Effector memory CD4-positive, alpha-beta T cell (primary cell): ENCODE data around the gene NUAK1.

ENCODE experiments used
- DNase-seq, 3 donors: peaks; one replicate each; pipeline ENCODE4 v3.0.0-alpha.2; 2020
- H3K27ac ChIP-seq: 2 replicates; pipeline ENCODE4 v1.7.0; 2013; ENCODE audit warnings: mild to moderate bottlenecking, low read length, moderate library complexity; ENCODE audit not compliant: insufficient read depth, poor library complexity, severe bottlenecking
- H3K27me3 ChIP-seq: replicated peaks from 2 replicates; pipeline ENCODE4 v1.7.0; 2013; ENCODE audit warnings: mild to moderate bottlenecking, low read length; ENCODE audit not compliant: insufficient read depth, control insufficient read depth, poor library complexity, severe bottlenecking
- H3K36me3 ChIP-seq: 2 replicates; pipeline ENCODE4 v1.7.0; 2013; ENCODE audit warnings: mild to moderate bottlenecking, low read length, moderate library complexity; ENCODE audit not compliant: control insufficient read depth, insufficient read depth
- H3K4me1 ChIP-seq: 2 replicates; pipeline ENCODE4 v1.7.0; 2013; ENCODE audit warnings: low read length, mild to moderate bottlenecking; ENCODE audit not compliant: control insufficient read depth, insufficient read depth, poor library complexity, severe bottlenecking
- H3K4me3 ChIP-seq: 2 replicates; pipeline ENCODE4 v1.7.0; 2013; ENCODE audit warnings: low read length, low read depth, mild to moderate bottlenecking; ENCODE audit not compliant: insufficient read depth, poor library complexity, severe bottlenecking
- H3K9me3 ChIP-seq: 2 replicates; pipeline ENCODE4 v1.7.0; 2013; ENCODE audit warnings: mild to moderate bottlenecking, low read length, moderate library complexity; ENCODE audit not compliant: control insufficient read depth

The NUAK1 gene

GRCh38 chr12:106066051-106066705 lies 72.6 kb downstream of the NUAK1 start:
- Histone ChIP-seq H3K9me3 (no peaks in the 10 kb centered on the region), H3K36me3 (no peaks in the 10 kb centered on the region), H3K27ac (no peak overlapping the region), H3K27me3 (no peaks in the 10 kb centered on the region), H3K4me3 (no peak overlapping the region), H3K4me1 (no peaks in the 10 kb centered on the region)
- no peak for DNase-seq

- H3K27me3 ChIP-seq: no peaks in the 10 kb centered on the region
- no peak for DNase-seq
- H3K4me3 ChIP-seq: no peak overlapping the region
- H3K4me1 ChIP-seq: no peaks in the 10 kb centered on the region
- no peaks in the 10 kb centered on the region for H3K9me3 ChIP-seq
- no peak overlapping the region for H3K27ac ChIP-seq
- H3K36me3 ChIP-seq: no peaks in the 10 kb centered on the region
Measured at GRCh38 chr12:106065506-106065905, 73.2 kb downstream of the NUAK1 start.

- Histone ChIP-seq H3K36me3 (no peaks in the 10 kb centered on the region), H3K27me3 (no peaks in the 10 kb centered on the region), H3K9me3 (no peaks in the 10 kb centered on the region), H3K4me3 (no peak overlapping the region), H3K27ac (no peak overlapping the region), H3K4me1 (no peaks in the 10 kb centered on the region)
- no peak for DNase-seq
Measured at GRCh38 chr12:106064721-106065021, 74.1 kb downstream of the NUAK1 start.

GRCh38 chr12:106063826-106064720 lies 74.7 kb downstream of the NUAK1 start:
- H3K4me3 ChIP-seq: no peak overlapping the region
- no peak for DNase-seq
- no peaks in the 10 kb centered on the region for H3K9me3 ChIP-seq
- no peaks in the 10 kb centered on the region for H3K4me1 ChIP-seq
- no peaks in the 10 kb centered on the region for H3K27me3 ChIP-seq
- H3K27ac ChIP-seq: no peak overlapping the region
- H3K36me3 ChIP-seq: no peaks in the 10 kb centered on the region

- H3K36me3 ChIP-seq: no peaks in the 10 kb centered on the region
- no peaks in the 10 kb centered on the region for H3K4me1 ChIP-seq
- H3K4me3 ChIP-seq: no peak overlapping the region
- no peak for DNase-seq
- no peak overlapping the region for H3K27ac ChIP-seq
- H3K27me3 ChIP-seq: no peaks in the 10 kb centered on the region
- H3K9me3 ChIP-seq: no peaks in the 10 kb centered on the region
Measured at GRCh38 chr12:106062693-106063092, 76.1 kb downstream of the NUAK1 start.

GRCh38 chr12:106058256-106059182 lies 80.2 kb downstream of the NUAK1 start:
- no peak overlapping the region for H3K4me3 ChIP-seq
- no peaks in the 10 kb centered on the region for H3K36me3 ChIP-seq
- no peaks in the 10 kb centered on the region for H3K4me1 ChIP-seq
- no peaks in the 10 kb centered on the region for H3K27me3 ChIP-seq
- no peaks in the 10 kb centered on the region for H3K9me3 ChIP-seq
- H3K27ac ChIP-seq: no peak overlapping the region
- no peak for DNase-seq

GRCh38 chr12:106054049-106054448 lies 84.7 kb downstream of the NUAK1 start:
- DNase-seq: no peak
- H3K4me3 ChIP-seq: no peak overlapping the region
- no peak overlapping the region for H3K27ac ChIP-seq
- no peaks in the 10 kb centered on the region for H3K4me1 ChIP-seq
- no peaks in the 10 kb centered on the region for H3K27me3 ChIP-seq
- no peaks in the 10 kb centered on the region for H3K36me3 ChIP-seq
- H3K9me3 ChIP-seq: no peaks in the 10 kb centered on the region

GRCh38 chr12:106051853-106052531 lies 86.8 kb downstream of the NUAK1 start:
- no peak for DNase-seq
- H3K4me1 ChIP-seq: no peaks in the 10 kb centered on the region
- H3K27ac ChIP-seq: no peak overlapping the region
- no peaks in the 10 kb centered on the region for H3K9me3 ChIP-seq
- no peak overlapping the region for H3K4me3 ChIP-seq
- H3K36me3 ChIP-seq: no peaks in the 10 kb centered on the region
- no peaks in the 10 kb centered on the region for H3K27me3 ChIP-seq

GRCh38 chr12:106049546-106049945 lies 89.2 kb downstream of the NUAK1 start:
- H3K4me1 ChIP-seq: no peaks in the 10 kb centered on the region
- H3K27ac ChIP-seq: no peak overlapping the region
- H3K27me3 ChIP-seq: no peaks in the 10 kb centered on the region
- H3K9me3 ChIP-seq: no peaks in the 10 kb centered on the region
- no peak for DNase-seq
- H3K36me3 ChIP-seq: no peaks in the 10 kb centered on the region
- H3K4me3 ChIP-seq: no peak overlapping the region
